ENCODE data around the gene COPG2. TPM values are rescaled to one million over a fixed set of nuclear protein-coding genes. Genes with fewer than 3 reads are reported as not detected.

COPG2 gene
- total RNA-seq, 4 donors from 2014 or later, result 9.5 to 47.5 (median 20.2) TPM

GRCh38 chr7:130493275-130493873 lies 175.2 kb downstream of the COPG2 start:
- H3K27ac ChIP-seq, result peak overlapping the region; percentile 42 to 76
- no peaks in the 10 kb centered on the region for H3K36me3 ChIP-seq
- no peak for TF ChIP-seq POLR2A (IDR thresholded peaks at IDR 0.05)
- TF ChIP-seq CTCF (IDR thresholded peaks at IDR 0.05), result no peak
- no peaks in the 10 kb centered on the region for H3K9me3 ChIP-seq
- peak overlapping the region; percentile 28 to 32 for H3K4me3 ChIP-seq
- H3K27me3 ChIP-seq, result no peaks in the 10 kb centered on the region
- H3K4me1 ChIP-seq, result no peaks in the 10 kb centered on the region
- intact Hi-C loops (cut with DNase I; ENCODE audit: low total_unique reads), result no loop called here
- DNase-seq, result no peak

GRCh38 chr7:130492523-130493274 lies 175.8 kb downstream of the COPG2 start:
- TF ChIP-seq CTCF (IDR thresholded peaks at IDR 0.05) (no peak), POLR2A (IDR thresholded peaks at IDR 0.05) (no peak)
- no peak for DNase-seq
- no peaks in the 10 kb centered on the region for H3K36me3 ChIP-seq
- intact Hi-C loops (cut with DNase I; ENCODE audit: low total_unique reads), result no loop called here
- H3K4me1 ChIP-seq, result no peaks in the 10 kb centered on the region
- no peaks in the 10 kb centered on the region for H3K27me3 ChIP-seq
- H3K27ac ChIP-seq, result peak overlapping the region; percentile 48 to 76
- H3K4me3 ChIP-seq, result peak overlapping the region; percentile 28 to 32
- H3K9me3 ChIP-seq, result no peaks in the 10 kb centered on the region

GRCh38 chr7:130491841-130492522 lies 176.6 kb downstream of the COPG2 start, which contains the start of gene MEST:
Gene MEST (plus strand): TSS chr7:130492085. CDS start chr7:130492314, 229 bp downstream.
- TF ChIP-seq CTCF (IDR thresholded peaks at IDR 0.05) (no peak), POLR2A (IDR thresholded peaks at IDR 0.05) (peak in 1 of 2 donors; percentile 37)
- Histone ChIP-seq H3K27me3 (no peaks in the 10 kb centered on the region), H3K27ac (peak within 1 kb of the TSS; percentile 68 to 76), H3K9me3 (no peaks in the 10 kb centered on the region), H3K36me3 (no peaks in the 10 kb centered on the region), H3K4me1 (no peaks in the 10 kb centered on the region), H3K4me3 (peak within 1 kb of the TSS; percentile 28 to 32)
- DNase-seq, result no peak
- intact Hi-C loops (cut with DNase I; ENCODE audit: low total_unique reads), result no loop called here

GRCh38 chr7:130490888-130491804 lies 177.4 kb downstream of the COPG2 start:
- Histone ChIP-seq H3K27me3 (no peaks in the 10 kb centered on the region), H3K9me3 (no peaks in the 10 kb centered on the region), H3K4me3 (peak overlapping the region; percentile 28 to 32), H3K4me1 (no peaks in the 10 kb centered on the region), H3K36me3 (no peaks in the 10 kb centered on the region), H3K27ac (peak overlapping the region; percentile 76)
- intact Hi-C loops (cut with DNase I; ENCODE audit: low total_unique reads), result no loop called here
- peak; percentile 33 to 56 for DNase-seq
- no peak for TF ChIP-seq POLR2A (IDR thresholded peaks at IDR 0.05)
- peak; percentile 45 to 62 (median 52) for TF ChIP-seq CTCF (IDR thresholded peaks at IDR 0.05)
